Colonic mucosa (tissue), 4 donors: Measurements from ENCODE around the gene TMEM131. TPM values are rescaled to one million over a fixed set of nuclear protein-coding genes. Genes with fewer than 3 reads are reported as not detected.

Source experiments
- DNase-seq: peaks from one replicate; pipeline ENCODE4 v3.0.0-alpha.2; 2020
- H3K27ac ChIP-seq: fragments of 200-600 bp; one replicate; pipeline ENCODE4 v1.8.0; 2021
- H3K27me3 ChIP-seq: fragments of 200-600 bp; one replicate; pipeline ENCODE4 v1.8.0; 2021
- H3K36me3 ChIP-seq: fragments of 200-600 bp; one replicate; pipeline ENCODE4 v1.8.0; 2021
- H3K4me1 ChIP-seq: fragments of 200-600 bp; one replicate; pipeline ENCODE4 v1.8.0; 2021; ENCODE audit warnings: mild to moderate bottlenecking
- H3K4me3 ChIP-seq: fragments of 200-600 bp; one replicate; pipeline ENCODE4 v1.8.0; 2021
- H3K9ac ChIP-seq, 2 donors: one replicate each; pipeline ENCODE4 v1.7.0; 2013; ENCODE audit warnings: control low read depth in 2 of 2, low read depth in 2 of 2, low read length in 2 of 2
- H3K9me3 ChIP-seq: fragments of 200-600 bp; one replicate; pipeline ENCODE4 v1.8.0; 2021
- CTCF ChIP-seq: fragments of 200-600 bp; IDR thresholded peaks from one replicate; pipeline ENCODE4 v1.8.0; 2022; ENCODE audit warnings: antibody characterized with exemption, mild to moderate bottlenecking
- intact Hi-C: fragments of 100-400 bp; cut with DNase I; formaldehyde crosslinking; loops from one replicate; pipeline ENCODE4 v1.14.1; 2022
- total RNA-seq, 2 donors: library from RNA; stranded (reverse); fragmentation: NEBNext Ultra II Directional in 1 of 2; extraction: Animal tissue kit (Norgen Biotek cat#: 25700) in 1 of 2; gene quantifications; one replicate each; pipeline ENCODE4 v1.2.1, GENCODE V29; 2021
- donor health status: healthy.
- donor health status: DM: no; HTN: no; CAD: no.
- donor health status: DM: no; HTN: no; CAD: no.

The TMEM131 gene
- total RNA-seq, 2 donors from 2014 or later = 52.4 to 60.8 TPM

DNA sequence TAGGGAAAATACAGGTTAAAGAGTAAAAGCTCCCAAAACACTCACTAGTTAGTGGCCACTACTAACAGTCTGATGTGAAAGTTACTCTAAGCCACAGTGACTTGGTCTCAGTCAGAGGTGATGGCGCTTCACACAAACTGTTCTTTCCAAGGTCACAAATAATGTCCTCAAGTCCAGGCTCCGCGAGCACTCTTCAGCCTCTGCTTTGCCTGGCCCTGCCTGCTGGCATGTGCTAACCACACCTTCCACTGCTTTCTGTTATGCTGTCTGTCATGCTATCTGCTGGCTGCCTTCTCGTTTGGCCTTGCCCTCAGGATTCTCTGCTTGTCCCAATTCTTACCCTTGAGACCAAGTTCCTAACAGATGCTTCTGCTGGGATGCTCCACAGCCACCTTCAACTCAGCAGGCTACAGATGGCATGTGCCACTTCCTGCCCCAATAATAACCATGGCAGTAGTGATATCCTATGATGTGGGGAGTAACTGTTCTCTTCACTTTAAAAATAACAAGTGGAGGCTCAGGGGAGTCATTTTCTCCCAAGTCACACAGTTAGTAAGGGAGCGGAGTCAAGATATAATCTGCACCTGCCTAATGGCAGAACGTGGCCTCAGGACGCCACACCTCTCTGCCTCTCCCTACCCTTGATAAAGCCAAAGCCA is 206.6 kb downstream of the TMEM131 start:
- intact Hi-C loops = no loop called here
- Histone ChIP-seq H3K9ac (no peak overlapping the region), H3K36me3 (peaks cover 8% of the 10 kb centered on the region), H3K4me1 (no peaks in the 10 kb centered on the region), H3K27ac (no peak overlapping the region), H3K9me3 (no peaks in the 10 kb centered on the region), H3K27me3 (no peaks in the 10 kb centered on the region), H3K4me3 (no peak overlapping the region)
- DNase-seq = no peak
- no peak for TF ChIP-seq CTCF

- no peaks in the 10 kb centered on the region for H3K36me3 ChIP-seq
- no peaks in the 10 kb centered on the region for H3K9me3 ChIP-seq
- H3K4me3 ChIP-seq = no peak overlapping the region
- no peak overlapping the region for H3K9ac ChIP-seq
- no peak for TF ChIP-seq CTCF
- intact Hi-C loops = no loop called here
- no peaks in the 10 kb centered on the region for H3K27me3 ChIP-seq
- no peaks in the 10 kb centered on the region for H3K4me1 ChIP-seq
- DNase-seq = no peak
- no peak overlapping the region for H3K27ac ChIP-seq
Measured at GRCh38 chr2:97785818-97786217, 209.9 kb downstream of the TMEM131 start.

- intact Hi-C loops = no loop called here
- Histone ChIP-seq H3K27ac (no peak overlapping the region), H3K4me3 (no peak overlapping the region)
Measured at GRCh38 chr2:97784953-97785352, 210.8 kb downstream of the TMEM131 start.

DNA sequence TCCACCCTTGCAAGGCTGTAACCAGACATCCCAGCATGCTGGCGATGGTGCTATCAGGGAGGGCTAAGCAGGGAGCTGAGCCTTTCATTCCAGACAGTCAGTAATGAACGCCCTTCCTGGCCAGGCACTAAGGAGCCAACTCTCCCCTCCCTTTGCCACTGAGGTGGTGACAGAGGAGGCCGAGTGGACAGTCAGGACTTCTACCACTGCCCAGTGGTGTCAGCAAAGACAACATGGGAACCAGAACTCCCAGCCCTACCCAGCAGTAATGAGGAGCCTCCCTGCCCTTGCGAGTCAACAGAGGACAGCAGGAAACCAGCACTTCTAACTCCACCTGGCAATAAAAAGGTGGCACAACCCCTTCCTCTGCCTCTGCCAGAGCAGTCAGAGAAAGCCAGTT is 213.8 kb downstream of the TMEM131 start:
- no peak for TF ChIP-seq CTCF
- no peaks in the 10 kb centered on the region for H3K4me1 ChIP-seq
- intact Hi-C loops = no loop called here
- no peak overlapping the region for H3K4me3 ChIP-seq
- no peaks in the 10 kb centered on the region for H3K9me3 ChIP-seq
- no peaks in the 10 kb centered on the region for H3K36me3 ChIP-seq
- peak; percentile 81 for DNase-seq
- H3K9ac ChIP-seq = peak overlapping the region in 1 of 2 donors; percentile 54
- no peaks in the 10 kb centered on the region for H3K27me3 ChIP-seq
- peak overlapping the region; percentile 48 for H3K27ac ChIP-seq

More at GRCh38 chr2:97784953-97785352, 210.8 kb downstream of the TMEM131 start:
- Histone ChIP-seq H3K9me3 (no peaks in the 10 kb centered on the region), H3K27me3 (no peaks in the 10 kb centered on the region), H3K9ac (no peak overlapping the region), H3K36me3 (no peaks in the 10 kb centered on the region), H3K4me1 (no peaks in the 10 kb centered on the region)
- DNase-seq = no peak
- TF ChIP-seq CTCF = no peak

- Histone ChIP-seq H3K4me3 (no peak overlapping the region), H3K4me1 (no peaks in the 10 kb centered on the region), H3K27ac (no peak overlapping the region), H3K27me3 (no peaks in the 10 kb centered on the region), H3K9ac (no peak overlapping the region), H3K9me3 (no peaks in the 10 kb centered on the region), H3K36me3 (no peaks in the 10 kb centered on the region)
- no peak for DNase-seq
- no peak for TF ChIP-seq CTCF
- intact Hi-C loops = no loop called here
Measured at GRCh38 chr2:97779141-97779540, 216.6 kb downstream of the TMEM131 start.
